Measurements from ENCODE around the gene TASP1.

TASP1 gene

GRCh38 chr20:13457487-13457886, 181.2 kb downstream of the TASP1 start:
- DNase-seq (ENCODE audit: low read depth), result no peak
- TF ChIP-seq, protein P1, sequence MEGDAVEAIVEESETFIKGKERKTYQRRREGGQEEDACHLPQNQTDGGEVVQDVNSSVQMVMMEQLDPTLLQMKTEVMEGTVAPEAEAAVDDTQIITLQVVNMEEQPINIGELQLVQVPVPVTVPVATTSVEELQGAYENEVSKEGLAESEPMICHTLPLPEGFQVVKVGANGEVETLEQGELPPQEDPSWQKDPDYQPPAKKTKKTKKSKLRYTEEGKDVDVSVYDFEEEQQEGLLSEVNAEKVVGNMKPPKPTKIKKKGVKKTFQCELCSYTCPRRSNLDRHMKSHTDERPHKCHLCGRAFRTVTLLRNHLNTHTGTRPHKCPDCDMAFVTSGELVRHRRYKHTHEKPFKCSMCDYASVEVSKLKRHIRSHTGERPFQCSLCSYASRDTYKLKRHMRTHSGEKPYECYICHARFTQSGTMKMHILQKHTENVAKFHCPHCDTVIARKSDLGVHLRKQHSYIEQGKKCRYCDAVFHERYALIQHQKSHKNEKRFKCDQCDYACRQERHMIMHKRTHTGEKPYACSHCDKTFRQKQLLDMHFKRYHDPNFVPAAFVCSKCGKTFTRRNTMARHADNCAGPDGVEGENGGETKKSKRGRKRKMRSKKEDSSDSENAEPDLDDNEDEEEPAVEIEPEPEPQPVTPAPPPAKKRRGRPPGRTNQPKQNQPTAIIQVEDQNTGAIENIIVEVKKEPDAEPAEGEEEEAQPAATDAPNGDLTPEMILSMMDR (IDR thresholded peaks at IDR 0.05; ENCODE audit: insufficient read depth, low read depth, low read length, missing control alignments), result no peak

DNA sequence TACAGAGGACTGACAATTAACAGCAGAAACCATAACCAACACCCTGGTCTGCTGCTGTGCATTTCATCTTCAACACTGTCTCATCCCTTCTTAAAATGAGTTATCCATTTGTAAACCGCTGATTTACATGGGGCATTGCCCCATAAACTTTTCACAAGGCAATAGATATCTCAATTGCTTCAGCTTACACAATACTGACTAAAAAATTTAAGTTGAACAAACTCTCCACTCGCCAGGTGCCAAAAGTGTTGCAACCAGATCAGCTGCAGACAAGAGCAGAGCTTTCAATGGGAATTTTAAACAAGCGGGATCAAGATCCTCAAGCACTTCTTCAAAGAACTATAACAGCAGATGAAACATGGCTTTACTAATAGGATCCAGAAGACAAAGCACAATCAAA, 183.0 kb downstream of the TASP1 start:
- peak; percentile 38 for DNase-seq (ENCODE audit: low read depth)
- TF ChIP-seq, protein P1 (IDR thresholded peaks at IDR 0.05; ENCODE audit: insufficient read depth, low read depth, low read length, missing control alignments), result no peak

More at GRCh38 chr20:13457487-13457886, 181.2 kb downstream of the TASP1 start:
- H3K4me3 ChIP-seq (ENCODE audit: low read length), result no peak overlapping the region

GRCh38 chr20:13453367-13453766, 185.4 kb downstream of the TASP1 start:
- no peak overlapping the region for H3K4me3 ChIP-seq (ENCODE audit: low read length)
- TF ChIP-seq, protein P1 (IDR thresholded peaks at IDR 0.05; ENCODE audit: insufficient read depth, low read depth, low read length, missing control alignments), result no peak
- DNase-seq (ENCODE audit: low read depth), result no peak

More for the DNA sequence above, 183.0 kb downstream of the TASP1 start:
- H3K4me3 ChIP-seq (ENCODE audit: low read length), result no peak overlapping the region

GRCh38 chr20:13452470-13453124, 186.1 kb downstream of the TASP1 start:
- no peak for DNase-seq (ENCODE audit: low read depth)
- TF ChIP-seq, protein P1 (IDR thresholded peaks at IDR 0.05; ENCODE audit: insufficient read depth, low read depth, low read length, missing control alignments), result no peak
- no peak overlapping the region for H3K4me3 ChIP-seq (ENCODE audit: low read length)

- TF ChIP-seq, protein P1 (IDR thresholded peaks at IDR 0.05; ENCODE audit: insufficient read depth, low read depth, low read length, missing control alignments), result no peak
- no peak overlapping the region for H3K4me3 ChIP-seq (ENCODE audit: low read length)
- no peak for DNase-seq (ENCODE audit: low read depth)
Measured at GRCh38 chr20:13449868-13450434, 188.8 kb downstream of the TASP1 start.

- TF ChIP-seq, protein P1 (IDR thresholded peaks at IDR 0.05; ENCODE audit: insufficient read depth, low read depth, low read length, missing control alignments), result no peak
- no peak for DNase-seq (ENCODE audit: low read depth)
- H3K4me3 ChIP-seq (ENCODE audit: low read length), result no peak overlapping the region
Measured at GRCh38 chr20:13447385-13448180, 191.1 kb downstream of the TASP1 start.

Data from epithelial cell of esophagus (primary cell).